Sciatic nerve (tissue), 1 donor: Measurements from ENCODE around the gene USP5. TPM values are rescaled to one million over a fixed set of nuclear protein-coding genes. Genes with fewer than 3 reads are reported as not detected.

Experiments
- total RNA-seq: library from RNA; stranded (reverse); fragmentation: NEBNext Ultra II Directional; extraction: Animal tissue kit (Norgen Biotek cat#: 25700); gene quantifications from one replicate; pipeline ENCODE4 v1.2.1, GENCODE V29; 2021
- donor health status: DM: no; HTN: no; CAD: no.

The USP5 gene
- total RNA-seq, 1 donor from 2014 or later, result 70.1 TPM

Other genes starting within 250 kb of the USP5 start
- gene CHD4, start 244.8 kb upstream of the USP5 start, total RNA-seq, result 245 TPM
- 2.9 TPM for gene LPAR5, start 216.2 kb upstream of the USP5 start, total RNA-seq
- 1.9 TPM for gene ACRBP, start 204.7 kb upstream of the USP5 start, total RNA-seq
- 42.1 TPM for gene ING4, start 189.0 kb upstream of the USP5 start, total RNA-seq
- 52.7 TPM for gene ZNF384, start 162.8 kb upstream of the USP5 start, total RNA-seq
- gene PIANP, start 151.3 kb upstream of the USP5 start, total RNA-seq, result 2.5 TPM
- 47.4 TPM for gene COPS7A, start 128.1 kb upstream of the USP5 start, total RNA-seq
- gene MLF2, start 99.0 kb upstream of the USP5 start, total RNA-seq, result 98.6 TPM
- 352 TPM for gene PTMS, start 85.8 kb upstream of the USP5 start, total RNA-seq
- 3.4 TPM for gene LAG3, start 79.6 kb upstream of the USP5 start, total RNA-seq
- 20.6 TPM for gene CD4, start 62.6 kb upstream of the USP5 start, total RNA-seq
- 4.5 TPM for gene GPR162, start 30.3 kb upstream of the USP5 start, total RNA-seq
- 27.4 TPM for gene P3H3, start 23.7 kb upstream of the USP5 start, total RNA-seq
- gene GNB3, start 11.2 kb upstream of the USP5 start, total RNA-seq, result 7.1 TPM
- gene CDCA3, start 864 bp upstream of the USP5 start, total RNA-seq, result 0.71 TPM
- gene TPI1, start 15.4 kb downstream of the USP5 start, total RNA-seq, result 233 TPM
- gene SPSB2, start 21.2 kb downstream of the USP5 start, total RNA-seq, result 12.3 TPM
- 13.4 TPM for gene LRRC23, start 52.7 kb downstream of the USP5 start, total RNA-seq
- gene ENO2, start 62.4 kb downstream of the USP5 start, total RNA-seq, result 36.9 TPM
- 140 TPM for gene ATN1, start 75.8 kb downstream of the USP5 start, total RNA-seq
- gene RNU7-1, start 91.7 kb downstream of the USP5 start, total RNA-seq, result not detected
- 177 TPM for gene C12orf57, start 91.9 kb downstream of the USP5 start, total RNA-seq
- 35.0 TPM for gene PTPN6, start 99.2 kb downstream of the USP5 start, total RNA-seq
- 112 TPM for gene PHB2, start 118.5 kb downstream of the USP5 start, total RNA-seq
- 42.9 TPM for gene EMG1, start 118.8 kb downstream of the USP5 start, total RNA-seq
- 34.7 TPM for gene LPCAT3, start 166.3 kb downstream of the USP5 start, total RNA-seq
- 662 TPM for gene C1S, start 208.6 kb downstream of the USP5 start, total RNA-seq
- gene C1R, start 240.3 kb downstream of the USP5 start, total RNA-seq, result 628 TPM